HG02885 (cell line): ENCODE results near the gene PLCL1.

Source experiments
- ATAC-seq: cut with Tn5 transposase; IDR thresholded peaks from one replicate; pipeline ENCODE4 v1.9.1; 2021; ENCODE audit warnings: mild to moderate bottlenecking; ENCODE audit not compliant: unreplicated experiment, poor library complexity

The PLCL1 gene

GRCh38 chr2:197943731-197944130, 139.3 kb downstream of the PLCL1 start:
- no peak for ATAC-seq

DNA sequence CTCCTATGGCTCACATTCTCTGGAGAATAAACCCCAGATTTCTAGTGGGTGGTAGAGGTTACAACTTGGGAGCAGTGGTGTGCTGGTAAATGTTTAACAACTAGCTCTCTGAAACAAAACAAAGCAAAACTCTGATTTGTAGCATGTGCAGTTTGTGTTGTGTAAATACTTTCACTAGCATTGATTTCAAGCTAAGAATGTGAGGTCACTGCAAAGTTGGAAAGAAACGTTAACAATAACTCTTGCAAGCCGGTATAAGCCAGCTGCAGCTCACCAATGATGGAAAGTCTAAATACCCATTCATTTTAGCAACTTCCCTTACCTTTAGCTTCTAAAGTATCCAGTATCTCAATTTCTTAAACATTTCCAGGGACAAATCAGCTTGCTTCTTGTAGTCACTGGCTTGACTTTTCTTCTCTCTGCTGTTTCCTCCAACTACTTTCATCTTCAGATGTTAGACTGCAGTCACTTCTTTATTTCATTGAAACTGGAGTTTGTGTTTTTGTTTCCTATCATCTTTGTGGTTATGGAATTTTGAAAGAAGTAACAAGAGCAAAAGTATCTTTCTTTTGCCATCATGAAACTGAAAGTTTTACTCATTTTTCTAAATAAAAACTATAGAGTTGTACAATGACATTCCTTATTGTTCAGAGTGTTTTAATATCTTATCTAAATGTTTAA, 140.2 kb downstream of the PLCL1 start:
- no peak for ATAC-seq

GRCh38 chr2:197946562-197946961, 142.2 kb downstream of the PLCL1 start:
- no peak for ATAC-seq

DNA sequence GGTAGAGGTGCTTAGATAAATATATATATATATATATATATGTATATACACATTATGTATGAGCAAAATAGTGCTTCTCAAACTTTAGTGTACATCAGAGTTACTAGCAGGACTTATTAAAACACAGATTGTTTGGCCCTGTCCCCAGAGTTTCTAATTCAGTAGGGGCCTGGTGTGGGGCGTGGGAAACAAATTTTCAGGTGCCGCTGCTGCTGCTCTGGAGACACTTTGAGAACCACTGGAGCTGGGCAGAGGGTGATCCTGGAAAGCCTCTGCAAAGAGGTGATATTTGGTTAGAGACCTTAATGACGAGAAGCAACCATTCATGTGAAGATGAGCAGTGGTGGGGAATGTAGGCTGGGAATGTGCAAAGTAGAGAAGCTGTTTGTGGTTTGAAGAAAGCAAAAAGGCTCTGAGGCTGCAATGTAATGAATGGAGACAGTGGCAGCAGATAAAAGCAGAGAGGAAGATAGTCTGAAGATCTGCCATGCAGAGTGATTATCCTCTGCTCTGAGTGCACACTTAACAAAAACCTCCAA, 142.9 kb downstream of the PLCL1 start:
- no peak for ATAC-seq

GRCh38 chr2:197949224-197949623, 144.8 kb downstream of the PLCL1 start:
- no peak for ATAC-seq

- no peak for ATAC-seq
Observed at GRCh38 chr2:197950006-197950405, 145.6 kb downstream of the PLCL1 start.

- ATAC-seq = no peak
Observed at GRCh38 chr2:197950724-197951123, 146.3 kb downstream of the PLCL1 start.

GRCh38 chr2:197952540-197953202, 148.3 kb downstream of the PLCL1 start:
- ATAC-seq = no peak

GRCh38 chr2:197954328-197954727, 149.9 kb downstream of the PLCL1 start:
- ATAC-seq = no peak

DNA sequence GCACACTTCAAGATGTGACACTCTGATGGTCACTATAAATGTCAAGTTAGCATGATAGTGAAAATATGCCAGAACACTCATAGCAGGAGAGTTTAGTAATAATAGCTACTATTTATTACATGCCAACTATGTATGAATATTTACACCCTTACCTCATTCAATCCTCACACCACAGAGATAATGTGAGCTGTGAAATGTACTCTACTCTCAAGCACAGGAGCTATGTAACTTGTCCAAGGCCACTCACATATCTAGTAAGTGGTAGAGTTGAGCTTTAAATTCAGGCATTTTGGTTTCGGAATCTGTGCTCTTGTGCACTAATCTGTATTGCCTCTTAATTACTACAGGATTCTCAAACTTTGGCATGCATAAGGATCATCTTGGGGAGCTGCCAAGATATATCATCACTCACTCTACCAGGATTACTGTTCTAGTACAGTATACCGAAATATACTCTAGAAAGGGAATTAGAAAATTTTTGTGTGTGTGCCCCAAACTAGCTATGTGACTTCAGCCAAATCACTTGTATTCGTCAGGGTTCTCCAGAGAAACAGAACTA, 154.3 kb downstream of the PLCL1 start:
- ATAC-seq = no peak

- ATAC-seq = no peak
Observed at GRCh38 chr2:197959383-197959782, 155.0 kb downstream of the PLCL1 start.

DNA sequence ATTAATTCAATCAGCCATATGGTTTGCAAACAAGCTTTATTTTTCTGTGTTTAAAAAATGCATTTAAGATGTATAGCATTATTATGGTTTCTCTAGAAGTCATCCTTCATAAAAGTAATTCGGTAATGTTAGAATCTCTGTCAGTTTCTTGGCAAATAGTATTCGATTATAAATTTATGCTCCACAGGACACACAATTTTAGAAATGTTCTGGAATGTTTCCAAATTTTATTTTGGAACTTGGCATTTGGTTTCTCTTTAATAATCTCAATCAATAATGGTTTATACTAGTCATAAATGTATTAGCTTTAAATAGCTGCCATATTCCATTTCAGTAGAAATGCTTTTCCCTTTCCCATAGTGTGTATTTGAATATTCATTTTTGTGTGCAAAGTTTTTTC, 156.4 kb downstream of the PLCL1 start:
- ATAC-seq = no peak

DNA sequence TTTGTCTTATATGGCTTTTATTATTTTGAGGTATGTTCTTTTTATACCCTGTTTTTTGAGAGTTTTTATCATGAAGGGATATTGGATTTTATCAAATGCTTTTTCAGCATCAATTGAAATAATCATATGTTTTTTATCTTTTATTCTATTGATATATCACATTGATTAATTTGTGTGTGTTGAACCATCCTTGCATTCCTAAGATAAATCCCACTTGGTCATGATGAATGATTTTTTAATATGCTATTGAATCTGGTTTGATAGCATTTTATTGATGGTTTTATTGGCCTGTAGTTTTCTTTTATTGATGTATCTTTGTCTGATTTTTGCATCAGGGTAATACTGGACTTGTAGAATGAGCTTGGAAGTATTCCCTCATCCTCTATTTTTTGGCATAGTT, 160.3 kb downstream of the PLCL1 start:
- ATAC-seq = no peak

GRCh38 chr2:197965756-197966155, 161.4 kb downstream of the PLCL1 start:
- ATAC-seq = no peak

DNA sequence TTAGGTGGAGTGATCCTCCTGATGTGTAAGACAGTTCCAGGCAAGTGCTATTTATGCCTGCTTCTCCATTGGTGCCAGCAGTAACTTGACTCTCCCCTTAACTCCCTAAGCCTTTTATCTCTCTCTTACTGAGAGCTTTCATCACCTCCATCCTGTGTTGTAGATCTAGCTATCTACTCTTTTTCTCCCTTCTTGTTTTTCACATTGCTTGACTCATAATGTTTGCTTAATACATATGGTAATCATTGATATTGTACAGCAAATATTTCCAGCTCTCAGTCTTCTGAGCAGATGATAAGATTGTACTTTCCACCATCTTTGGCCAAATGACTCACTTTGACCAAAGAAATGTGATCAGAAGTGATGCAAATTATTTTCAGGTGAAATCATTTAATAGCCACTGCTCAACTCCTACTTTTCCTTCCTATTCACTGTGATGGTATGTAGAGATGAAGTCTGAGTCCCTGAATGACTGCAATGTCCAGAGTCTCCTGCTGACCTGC, 165.0 kb downstream of the PLCL1 start:
- no peak for ATAC-seq

DNA sequence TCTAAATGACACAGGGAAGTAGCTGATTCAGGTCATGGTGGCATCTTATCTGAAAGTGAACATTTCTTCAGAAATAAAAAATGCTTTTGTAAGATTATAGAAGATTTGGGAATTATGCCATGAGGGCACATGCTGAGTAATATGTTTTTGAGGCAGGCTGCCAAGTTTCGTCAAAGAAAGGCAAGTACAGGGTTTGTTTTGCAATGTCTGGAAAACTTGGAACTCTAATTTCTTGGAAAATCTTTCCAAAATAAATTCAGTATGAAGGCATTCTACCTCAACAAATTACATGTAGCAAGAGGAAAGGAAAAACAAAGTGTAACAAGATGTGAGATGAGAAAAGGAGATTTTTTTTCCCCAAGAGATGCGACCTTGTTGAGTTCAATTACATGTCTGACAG, 167.7 kb downstream of the PLCL1 start:
- no peak for ATAC-seq

DNA sequence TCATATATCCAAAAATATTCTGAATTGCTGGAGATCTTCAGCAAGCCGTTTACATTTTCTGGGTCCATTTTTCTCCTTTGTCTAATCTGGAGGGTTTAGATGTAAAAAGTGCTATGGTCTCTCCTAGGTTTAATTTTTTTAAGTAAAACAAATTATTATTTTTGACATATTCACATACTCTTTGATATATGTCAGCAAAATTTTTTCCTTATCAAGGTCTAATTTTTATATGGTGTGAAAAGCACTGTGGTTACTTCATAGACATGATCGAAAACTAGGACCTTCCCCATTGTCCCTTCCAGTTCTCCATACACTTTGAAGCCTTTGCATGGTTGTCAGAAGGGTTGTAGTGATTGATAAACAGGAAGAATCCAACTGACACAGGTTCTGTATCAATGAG, 168.2 kb downstream of the PLCL1 start:
- ATAC-seq = no peak

GRCh38 chr2:197973772-197974171, 169.4 kb downstream of the PLCL1 start:
- ATAC-seq = no peak

- no peak for ATAC-seq
Observed at GRCh38 chr2:197975931-197976519, 171.6 kb downstream of the PLCL1 start.

DNA sequence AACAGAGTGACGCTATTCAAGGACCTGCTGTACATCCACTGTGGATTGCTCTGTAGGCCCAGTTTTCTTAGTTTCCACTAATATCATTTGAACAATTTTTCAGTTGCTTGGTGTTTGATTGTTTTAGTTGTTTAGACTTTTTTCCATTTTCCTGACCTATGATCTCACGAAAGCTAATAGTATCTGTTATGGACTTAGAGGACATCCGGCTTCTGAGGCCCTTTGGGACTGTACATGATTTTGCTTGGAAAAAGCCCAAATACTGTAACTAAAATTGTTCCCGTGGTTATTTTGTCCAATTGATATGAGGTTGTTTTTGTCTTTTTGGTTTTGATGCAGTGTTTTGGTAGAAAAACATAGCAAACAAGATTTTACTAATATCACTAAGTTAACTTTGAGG, 174.6 kb downstream of the PLCL1 start:
- no peak for ATAC-seq

DNA sequence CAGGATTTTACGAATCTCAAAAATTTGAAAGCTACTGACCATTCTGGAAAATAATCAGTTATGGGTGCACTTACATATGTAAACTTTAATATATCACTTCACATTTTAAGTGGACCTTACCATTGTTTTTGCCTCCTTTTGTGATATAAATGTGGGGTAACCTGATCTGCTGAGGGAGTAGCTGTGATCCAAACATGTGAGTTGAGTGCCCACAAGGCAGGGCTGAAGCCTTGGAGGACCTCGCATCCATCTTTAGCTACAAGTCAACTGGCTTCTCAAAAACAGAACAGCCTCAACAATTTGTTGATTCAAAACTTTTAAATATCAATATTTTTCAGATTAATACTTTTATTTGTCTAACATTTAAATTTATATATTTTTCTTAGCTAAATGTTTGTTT, 178.2 kb downstream of the PLCL1 start:
- no peak for ATAC-seq
